Esophagus squamous epithelium (tissue), 4 donors: ENCODE results near the gene APOBEC3G.

Experiments
- CTCF ChIP-seq, 6 experiments: fragments of 450-650 bp in 4 of 6; fragments of 200-600 bp in 2 of 6; sonication (generic) in 2 of 6; IDR thresholded peaks; one replicate each; pipeline ENCODE4 v1.5.1; 2016 to 2019; ENCODE audit warnings: antibody characterized with exemption in 6 of 6, mild to moderate bottlenecking in 4 of 6, moderate library complexity in 4 of 6
- POLR2A ChIP-seq, 4 donors: fragments of 450-650 bp; IDR thresholded peaks; one replicate each; pipeline ENCODE4 v1.6.1; 2017; ENCODE audit warnings: antibody characterized with exemption in 4 of 4, mild to moderate bottlenecking in 4 of 4, moderate library complexity in 3 of 4

GRCh38 chr22:39129746-39130145 lies 52.7 kb downstream of the APOBEC3G start:
- no peak for TF ChIP-seq CTCF (IDR thresholded peaks at IDR 0.05)
- TF ChIP-seq POLR2A (IDR thresholded peaks at IDR 0.05) = no peak
